ENCODE results near the gene KMT2B.

KMT2B gene

DNA sequence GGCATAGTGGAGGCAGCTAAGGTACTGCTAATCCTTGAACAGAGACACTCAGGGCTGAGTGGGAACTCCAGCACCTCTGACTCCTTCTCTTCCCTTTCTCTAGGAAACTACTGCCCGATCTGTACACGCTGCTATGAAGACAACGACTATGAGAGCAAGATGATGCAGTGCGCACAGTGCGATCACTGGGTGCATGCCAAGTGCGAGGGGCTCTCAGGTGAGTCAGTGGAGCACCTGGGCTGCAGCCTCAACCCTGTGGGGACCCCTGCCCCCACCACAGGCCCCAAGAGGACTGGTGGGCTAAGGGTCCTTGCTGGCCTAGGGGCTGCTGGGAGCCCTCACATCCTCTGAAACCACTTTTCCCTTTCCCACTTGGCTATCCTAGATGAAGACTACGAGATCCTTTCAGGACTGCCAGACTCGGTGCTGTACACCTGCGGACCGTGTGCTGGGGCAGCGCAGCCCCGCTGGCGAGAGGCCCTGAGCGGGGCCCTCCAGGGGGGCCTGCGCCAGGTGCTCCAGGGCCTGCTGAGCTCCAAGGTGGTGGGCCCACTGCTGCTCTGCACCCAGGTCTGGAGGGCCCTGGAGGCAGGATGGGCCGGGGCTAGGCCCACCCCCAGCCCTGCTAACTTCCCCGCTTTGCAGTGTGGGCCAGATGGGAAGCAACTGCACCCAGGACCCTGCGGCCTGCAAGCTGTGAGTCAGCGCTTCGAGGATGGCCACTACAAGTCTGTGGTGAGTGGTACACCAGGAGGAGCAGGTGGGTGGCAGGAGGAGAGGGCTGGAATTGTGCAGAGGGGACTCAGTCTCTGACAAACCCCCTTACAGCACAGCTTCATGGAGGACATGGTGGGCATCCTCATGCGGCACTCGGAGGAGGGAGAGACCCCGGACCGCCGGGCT lies 9.5 kb downstream of the KMT2B start:
- DNase-seq (ENCODE audit: low spot score) = no peak

DNA sequence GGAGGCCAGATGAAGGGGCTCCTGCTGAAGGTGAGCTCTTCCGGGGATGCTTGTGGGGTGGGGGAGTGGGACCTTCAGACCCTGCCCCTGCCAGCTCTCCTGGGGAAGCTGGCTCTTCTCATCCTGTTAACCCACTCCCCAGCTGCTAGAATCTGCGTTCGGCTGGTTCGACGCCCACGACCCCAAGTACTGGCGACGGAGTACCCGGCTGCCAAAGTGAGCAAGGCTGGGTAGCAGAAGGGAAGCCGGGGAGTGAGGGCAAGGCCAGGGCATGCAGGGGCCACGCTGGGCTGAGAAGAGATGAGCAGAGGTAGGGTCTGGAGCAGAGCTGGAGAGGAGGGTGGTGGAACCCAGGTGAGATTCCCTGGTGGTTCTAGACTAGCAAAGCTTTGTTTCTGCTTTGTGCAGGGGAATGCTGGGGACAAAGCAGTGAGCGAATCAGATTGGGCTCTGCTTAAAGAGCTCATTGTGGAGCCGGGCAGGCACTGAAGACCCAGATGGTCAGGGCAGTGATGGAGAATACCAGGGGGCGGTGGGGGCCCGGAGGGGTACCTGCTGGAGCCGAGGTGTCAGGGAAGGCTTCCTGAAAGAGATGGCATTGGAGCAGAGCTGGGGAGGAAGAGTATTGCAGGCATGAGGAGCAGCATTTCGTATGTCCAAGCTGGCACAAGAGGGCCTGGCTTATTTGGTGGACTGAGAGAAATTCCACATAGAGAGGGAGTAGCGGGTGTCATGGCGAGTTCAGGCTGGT lies 10.3 kb downstream of the KMT2B start:
- DNase-seq (ENCODE audit: low spot score) = no peak

DNA sequence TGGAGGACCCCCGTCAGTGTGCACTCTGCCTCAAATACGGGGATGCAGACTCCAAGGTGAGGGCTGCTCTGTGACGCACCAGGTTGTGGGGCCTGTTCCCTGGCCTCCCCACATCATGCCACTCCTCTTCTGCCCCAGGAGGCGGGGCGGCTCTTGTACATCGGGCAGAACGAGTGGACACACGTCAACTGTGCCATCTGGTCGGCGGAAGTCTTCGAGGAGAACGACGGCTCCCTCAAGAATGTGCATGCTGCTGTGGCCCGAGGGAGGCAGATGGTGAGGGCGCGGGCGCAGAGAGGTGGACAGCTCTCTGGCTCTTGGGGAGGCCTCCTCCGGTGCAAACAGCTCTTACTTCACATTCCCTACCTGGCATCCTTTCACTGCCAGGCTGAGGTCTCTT lies 11.2 kb downstream of the KMT2B start:
- DNase-seq (ENCODE audit: low spot score) = no peak

DNA sequence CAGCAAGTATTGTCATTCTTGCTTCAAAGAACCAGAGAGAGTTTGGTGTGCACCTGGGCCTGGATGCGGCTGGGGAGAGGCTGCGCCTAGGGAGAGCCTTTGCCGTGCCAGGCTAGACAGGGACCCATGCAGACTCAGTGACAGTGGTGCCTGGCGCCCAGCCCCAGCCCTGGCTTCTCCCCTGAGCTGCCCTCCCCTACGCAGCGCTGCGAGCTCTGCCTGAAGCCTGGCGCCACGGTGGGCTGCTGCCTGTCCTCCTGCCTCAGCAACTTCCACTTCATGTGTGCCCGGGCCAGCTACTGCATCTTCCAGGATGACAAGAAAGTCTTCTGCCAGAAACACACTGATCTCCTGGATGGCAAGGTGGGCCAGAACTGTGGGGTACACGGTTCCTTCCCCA lies 12.0 kb downstream of the KMT2B start:
- DNase-seq (ENCODE audit: low spot score) = no peak

DNA sequence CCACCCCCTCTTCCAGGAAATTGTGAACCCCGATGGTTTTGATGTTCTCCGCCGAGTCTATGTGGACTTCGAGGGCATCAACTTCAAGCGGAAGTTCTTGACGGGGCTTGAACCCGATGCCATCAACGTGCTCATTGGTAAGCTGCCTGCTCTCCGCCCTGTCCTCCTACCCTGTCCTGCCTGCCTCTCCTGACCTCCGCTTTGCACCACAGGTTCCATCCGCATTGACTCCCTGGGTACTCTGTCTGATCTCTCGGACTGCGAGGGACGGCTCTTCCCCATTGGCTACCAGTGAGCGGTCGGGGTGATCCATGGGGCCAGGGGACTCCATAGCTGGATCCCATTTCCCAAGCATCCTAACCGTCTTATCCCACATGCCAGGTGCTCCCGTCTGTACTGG lies 12.5 kb downstream of the KMT2B start:
- no peak for DNase-seq (ENCODE audit: low spot score)

DNA sequence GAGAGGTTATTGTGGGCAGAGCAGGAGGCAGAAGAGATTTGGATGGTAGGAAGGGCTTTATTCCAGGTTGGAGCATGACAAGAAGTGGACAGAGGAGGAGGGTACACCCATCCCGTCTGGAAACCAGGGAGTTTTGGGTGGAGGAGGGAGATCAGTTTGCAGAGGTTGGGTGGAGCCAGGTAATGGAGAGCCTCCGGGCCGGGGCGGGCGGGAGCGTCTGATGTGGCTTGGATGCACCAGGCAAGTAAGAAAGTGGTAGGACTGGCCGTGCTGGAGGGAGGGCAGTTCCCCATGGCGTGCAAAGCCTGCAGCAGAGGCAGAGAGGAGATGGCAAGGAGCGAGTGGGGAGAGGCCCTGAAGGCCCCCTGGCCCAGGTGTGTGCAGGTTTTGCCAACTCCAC lies 13.6 kb downstream of the KMT2B start:
- DNase-seq (ENCODE audit: low spot score) = no peak

DNA sequence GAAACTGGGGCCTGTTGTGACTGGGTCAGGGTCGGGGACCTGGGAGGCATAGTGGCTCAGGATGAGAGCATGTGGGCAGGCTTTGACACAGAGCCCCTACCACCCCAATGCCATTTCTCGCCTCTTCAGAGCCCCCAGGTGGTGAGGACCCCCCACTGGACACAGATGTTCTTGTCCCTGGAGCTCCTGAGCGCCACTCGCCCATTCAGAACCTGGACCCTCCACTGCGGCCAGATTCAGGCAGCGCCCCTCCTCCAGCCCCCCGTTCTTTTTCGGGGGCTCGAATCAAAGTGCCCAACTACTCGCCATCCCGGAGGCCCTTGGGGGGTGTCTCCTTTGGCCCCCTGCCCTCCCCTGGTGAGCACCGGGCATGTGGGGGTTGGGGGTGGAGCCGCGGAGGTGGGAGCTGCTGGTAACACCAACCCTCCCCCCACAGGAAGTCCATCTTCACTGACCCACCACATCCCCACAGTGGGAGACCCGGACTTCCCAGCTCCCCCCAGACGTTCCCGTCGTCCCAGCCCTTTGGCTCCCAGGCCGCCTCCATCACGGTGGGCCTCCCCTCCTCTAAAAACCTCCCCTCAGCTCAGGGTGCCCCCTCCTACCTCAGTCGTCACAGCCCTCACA lies 14.1 kb downstream of the KMT2B start:
- no peak for DNase-seq (ENCODE audit: low spot score)

DNA sequence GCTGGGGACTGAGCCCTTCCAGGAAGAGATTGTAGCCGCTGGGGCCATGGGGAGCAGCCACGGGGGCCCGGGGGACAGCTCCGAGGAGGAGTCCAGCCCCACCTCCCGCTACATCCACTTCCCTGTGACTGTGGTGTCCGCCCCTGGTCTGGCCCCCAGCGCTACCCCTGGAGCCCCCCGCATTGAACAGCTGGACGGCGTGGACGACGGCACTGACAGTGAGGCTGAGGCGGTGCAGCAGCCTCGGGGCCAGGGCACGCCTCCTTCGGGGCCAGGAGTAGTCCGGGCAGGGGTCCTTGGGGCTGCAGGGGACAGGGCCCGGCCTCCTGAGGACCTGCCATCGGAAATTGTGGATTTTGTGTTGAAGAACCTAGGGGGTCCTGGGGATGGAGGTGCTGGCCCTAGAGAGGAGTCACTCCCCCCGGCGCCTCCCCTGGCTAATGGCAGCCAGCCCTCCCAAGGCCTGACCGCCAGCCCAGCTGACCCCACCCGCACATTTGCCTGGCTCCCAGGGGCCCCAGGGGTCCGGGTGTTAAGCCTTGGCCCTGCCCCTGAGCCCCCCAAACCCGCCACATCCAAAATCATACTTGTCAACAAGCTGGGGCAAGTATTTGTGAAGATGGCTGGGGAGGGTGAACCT lies 14.9 kb downstream of the KMT2B start:
- no peak for DNase-seq (ENCODE audit: low spot score)

DNA sequence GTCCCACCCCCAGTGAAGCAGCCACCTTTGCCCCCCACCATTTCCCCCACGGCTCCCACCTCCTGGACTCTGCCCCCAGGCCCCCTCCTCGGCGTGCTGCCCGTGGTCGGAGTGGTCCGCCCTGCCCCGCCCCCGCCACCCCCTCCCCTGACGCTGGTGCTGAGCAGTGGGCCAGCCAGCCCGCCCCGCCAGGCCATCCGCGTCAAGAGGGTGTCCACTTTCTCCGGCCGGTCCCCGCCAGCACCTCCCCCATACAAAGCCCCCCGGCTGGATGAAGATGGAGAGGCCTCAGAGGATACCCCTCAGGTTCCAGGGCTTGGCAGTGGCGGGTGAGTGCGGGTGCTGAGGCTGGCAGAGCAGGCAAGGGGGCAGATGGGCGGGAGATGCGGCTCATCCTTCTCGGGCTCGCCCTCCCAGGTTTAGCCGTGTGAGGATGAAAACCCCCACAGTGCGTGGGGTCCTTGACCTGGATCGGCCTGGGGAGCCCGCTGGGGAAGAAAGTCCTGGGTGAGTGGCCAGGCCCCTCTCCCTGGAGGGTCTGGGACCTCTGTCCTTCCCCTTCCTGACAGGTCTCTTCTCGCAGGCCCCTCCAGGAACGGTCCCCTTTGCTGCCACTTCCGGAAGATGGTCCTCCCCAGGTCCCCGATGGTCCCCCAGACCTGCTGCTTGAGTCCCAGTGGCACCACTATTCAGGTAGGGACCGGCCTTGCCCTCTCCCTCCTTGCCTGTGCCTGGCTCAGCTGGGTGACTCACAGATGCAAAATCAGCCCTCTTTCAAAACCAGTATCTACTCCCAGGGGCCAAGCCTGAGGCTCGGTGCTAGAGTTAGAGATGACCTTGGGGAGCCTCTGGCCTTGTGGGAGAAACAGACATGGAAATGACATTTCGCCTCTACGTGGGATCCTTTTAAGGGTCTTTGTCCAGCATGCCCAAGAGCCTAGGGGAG lies 15.7 kb downstream of the KMT2B start:
- no peak for DNase-seq (ENCODE audit: low spot score)

DNA sequence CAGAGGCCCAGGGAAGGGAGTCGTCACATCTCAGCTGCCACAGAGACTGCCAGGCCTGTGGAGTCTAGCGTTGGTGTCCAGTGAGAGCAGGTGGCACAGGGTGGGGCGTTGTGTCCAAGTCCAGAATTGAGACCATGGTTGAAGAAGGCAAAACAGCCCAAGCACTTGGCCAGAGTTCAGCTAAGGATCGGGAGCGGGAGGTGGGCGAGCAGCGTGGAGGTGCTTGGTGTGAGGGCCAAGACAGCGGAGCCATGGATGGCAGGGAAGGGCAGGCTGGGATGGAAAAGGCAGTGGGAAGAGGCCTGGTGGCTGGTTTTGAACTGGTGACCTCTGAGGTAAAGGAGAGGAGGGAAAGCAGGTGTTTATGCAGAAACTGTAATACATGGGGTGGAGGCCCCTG lies 16.5 kb downstream of the KMT2B start:
- no peak for DNase-seq (ENCODE audit: low spot score)

DNA sequence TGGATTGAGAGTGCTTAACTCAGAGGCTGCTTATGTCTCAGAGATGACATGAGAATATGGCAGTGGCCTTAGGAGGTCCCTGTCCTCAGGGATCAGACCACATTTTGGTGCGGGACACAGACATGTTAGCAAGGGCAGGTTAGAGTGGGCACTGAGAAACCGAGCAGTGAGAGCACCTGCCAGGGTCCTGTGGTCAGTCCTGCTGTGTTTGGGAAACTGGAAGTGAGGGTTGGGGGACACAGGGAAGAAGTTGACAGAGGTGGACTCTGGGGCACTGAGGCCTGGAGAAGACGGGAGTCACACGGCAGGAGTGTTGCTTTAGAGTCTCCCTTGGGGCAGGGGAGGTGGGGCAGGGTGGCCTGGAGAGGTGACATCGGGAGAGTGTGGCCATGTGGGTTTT lies 17.1 kb downstream of the KMT2B start:
- no peak for DNase-seq (ENCODE audit: low spot score)

DNA sequence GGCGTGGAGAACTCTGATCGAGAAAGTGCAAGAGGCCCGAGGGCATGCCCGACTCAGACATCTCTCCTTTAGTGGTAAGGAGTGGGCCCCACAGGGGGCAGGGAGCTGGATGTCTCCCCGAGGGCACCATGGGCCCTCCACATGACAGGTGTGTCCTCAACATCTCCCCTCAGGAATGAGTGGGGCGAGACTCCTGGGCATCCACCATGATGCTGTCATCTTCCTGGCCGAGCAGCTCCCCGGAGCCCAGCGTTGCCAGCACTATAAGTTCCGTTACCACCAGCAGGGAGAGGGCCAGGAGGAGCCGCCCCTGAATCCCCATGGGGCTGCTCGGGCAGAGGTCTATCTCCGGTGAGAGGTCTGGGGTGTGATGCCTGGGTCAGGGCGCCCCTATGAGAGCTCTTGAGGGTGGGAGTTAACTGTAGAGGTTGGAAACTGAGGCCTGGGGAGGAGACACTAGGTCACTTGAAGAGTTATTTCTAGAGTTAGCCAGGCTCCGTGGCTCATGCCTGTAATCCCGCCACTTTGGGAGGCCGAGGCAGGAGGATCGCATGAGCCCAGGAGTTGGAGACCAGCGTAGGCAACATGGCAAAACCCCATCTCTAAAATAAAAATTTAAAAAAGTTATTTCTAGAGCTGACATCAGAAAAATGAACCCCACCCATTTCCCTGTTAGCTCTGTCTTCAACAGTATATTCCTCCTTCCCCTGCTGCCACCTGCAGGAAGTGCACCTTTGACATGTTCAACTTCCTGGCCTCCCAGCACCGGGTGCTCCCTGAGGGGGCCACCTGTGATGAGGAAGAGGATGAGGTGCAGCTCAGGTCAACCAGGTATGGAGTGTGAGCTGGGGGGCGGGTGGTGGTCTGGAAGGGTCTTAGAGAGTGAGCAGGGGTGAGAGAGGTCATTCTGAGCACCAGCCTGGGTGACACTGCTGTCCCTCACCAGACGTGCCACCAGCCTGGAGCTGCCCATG lies 19.4 kb downstream of the KMT2B start:
- DNase-seq (ENCODE audit: low spot score) = no peak

DNA sequence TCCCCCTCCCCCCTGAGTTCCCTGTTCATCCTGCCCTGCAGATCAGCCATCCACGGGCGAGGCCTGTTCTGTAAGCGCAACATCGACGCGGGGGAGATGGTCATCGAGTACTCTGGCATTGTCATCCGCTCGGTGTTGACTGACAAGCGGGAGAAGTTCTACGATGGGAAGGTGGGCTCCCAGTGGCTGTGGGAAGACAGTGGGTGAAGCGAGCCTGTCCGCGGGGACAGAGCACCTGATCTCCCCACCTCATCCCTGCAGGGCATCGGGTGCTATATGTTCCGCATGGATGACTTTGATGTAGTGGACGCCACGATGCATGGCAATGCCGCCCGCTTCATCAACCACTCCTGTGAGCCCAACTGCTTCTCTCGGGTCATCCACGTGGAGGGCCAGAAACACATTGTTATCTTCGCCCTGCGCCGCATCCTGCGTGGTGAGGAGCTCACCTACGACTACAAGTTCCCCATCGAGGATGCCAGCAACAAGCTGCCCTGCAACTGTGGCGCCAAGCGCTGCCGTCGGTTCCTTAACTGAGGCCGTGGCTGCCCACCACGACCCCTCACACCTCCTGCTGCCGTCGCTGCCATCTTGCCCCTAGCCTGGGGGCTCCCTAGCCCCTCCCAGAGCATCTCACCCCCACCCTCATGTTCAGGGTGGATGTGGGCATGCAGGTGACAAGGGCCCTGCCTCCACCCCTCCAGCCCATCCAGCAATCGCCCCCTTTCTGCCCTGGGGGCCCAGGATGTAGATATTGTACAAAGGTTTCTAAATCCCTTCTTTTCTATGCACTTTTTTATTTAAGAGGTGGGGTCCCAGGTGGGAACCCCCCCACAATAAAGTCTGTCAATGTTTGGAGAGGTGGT lies 20.5 kb downstream of the KMT2B start:
- DNase-seq (ENCODE audit: low spot score) = no peak

DNA sequence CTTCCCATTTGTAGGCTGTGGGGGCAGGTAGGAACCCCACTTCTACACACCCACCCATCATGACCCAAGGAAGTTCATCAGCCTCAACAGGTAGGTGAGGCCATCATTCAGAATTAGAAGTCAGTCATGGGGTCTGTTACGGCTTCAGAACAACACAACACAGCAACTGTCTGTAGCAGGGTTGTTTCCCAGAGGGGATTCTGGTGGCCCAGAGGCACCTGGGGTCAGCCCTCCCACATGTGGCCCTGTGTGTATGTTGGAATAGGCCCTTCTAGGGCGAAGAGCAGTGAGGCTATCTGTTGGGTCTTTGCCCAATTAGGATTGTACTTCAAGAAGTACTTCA lies 21.1 kb downstream of the KMT2B start:
- no peak for DNase-seq (ENCODE audit: low spot score)

DNA sequence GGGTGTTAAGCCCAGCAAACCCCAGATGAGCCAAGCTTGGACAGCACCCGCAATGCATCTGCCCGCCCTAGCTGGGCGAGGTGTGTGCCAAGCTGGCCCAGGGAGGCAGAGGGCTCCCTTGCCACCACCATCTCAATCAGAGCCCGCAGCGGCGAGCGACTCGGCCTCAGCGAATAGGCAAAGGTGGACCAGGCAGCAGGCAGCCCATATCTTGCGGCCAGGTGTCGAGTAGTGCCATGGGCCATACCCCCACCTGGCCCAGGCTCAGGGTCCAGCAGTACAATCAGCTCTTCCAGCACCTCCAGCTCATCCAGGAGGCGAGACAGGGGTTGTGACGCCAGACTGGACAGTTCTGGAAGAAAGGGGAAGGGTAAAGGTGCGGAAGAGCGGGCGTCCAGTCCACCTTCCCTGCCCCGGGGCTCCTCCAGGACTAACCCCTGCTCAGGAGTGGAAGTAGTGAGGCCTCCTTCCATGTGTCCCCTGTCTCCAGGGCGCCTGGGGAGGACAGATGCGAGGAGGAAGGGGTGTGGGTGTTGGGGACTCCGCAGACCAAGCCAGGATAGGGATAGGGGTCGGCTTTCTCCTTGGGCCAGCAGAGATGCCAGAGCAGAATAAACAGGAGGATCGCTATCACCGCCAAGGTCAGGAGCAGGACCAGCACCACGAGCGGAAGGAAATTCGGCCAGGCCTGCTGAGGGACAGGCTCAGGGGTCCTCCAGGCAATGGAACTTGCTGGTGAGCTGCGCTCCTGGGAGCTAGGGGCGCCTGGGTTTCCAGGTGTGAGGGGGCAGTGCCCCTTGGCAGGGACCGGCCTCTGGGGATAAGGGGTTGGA lies 21.7 kb downstream of the KMT2B start:
- DNase-seq (ENCODE audit: low spot score) = no peak

DNA sequence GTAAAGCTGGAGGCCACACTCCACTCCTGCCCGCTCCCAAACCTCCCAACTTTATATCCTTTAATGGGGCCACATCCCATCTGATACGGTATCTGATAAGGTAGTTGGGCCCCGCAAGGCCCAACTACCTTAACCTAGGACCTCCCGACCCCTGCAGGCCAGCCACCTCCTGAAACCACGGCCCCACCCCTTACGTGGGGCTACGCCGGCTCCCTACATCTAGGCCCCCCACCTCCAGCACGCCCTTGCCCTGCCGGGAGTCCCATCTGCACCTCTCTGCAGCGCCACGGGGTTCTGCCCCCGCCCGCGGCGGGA lies 22.3 kb downstream of the KMT2B start:
- DNase-seq (ENCODE audit: low spot score) = no peak

DNA sequence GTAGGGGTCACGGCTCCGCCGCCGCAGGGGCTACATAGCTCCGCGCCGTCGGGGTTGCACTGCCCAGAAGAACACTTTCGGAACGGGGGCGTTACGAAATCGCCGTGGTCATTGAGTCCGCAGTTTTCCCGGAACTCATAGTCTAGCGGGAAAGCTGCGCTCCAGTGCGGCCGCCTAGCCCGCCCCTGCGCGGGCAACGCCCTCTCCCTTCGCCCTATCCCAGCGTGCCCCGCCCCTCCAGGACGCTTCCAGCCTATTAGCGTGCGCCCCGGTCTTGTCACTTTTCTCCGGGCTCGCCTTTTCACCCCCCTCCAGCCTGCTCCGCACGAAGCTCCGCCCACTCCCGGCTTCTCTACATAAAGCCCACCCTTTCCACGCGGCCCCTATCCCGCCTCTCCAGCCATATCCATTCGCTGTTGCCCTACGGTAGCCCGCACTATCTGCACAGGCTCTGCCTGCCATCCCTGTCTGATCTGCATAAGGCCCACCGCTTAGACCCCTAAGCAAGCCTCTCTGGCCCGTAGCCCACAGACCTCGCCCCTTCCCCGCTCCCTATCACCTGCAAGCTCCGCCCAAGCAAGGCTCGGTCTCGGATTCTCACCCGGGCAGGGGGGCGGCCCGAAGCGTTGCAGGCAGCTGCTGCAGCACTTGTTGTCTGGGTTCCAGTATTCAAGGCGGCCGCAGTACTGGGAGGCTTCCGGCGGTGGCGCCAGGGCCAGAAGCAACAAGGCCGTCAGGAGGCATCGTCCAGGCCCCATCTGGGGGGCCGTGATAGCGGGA lies 22.8 kb downstream of the KMT2B start:
- peak; percentile 100 for DNase-seq (ENCODE audit: low spot score)

DNA sequence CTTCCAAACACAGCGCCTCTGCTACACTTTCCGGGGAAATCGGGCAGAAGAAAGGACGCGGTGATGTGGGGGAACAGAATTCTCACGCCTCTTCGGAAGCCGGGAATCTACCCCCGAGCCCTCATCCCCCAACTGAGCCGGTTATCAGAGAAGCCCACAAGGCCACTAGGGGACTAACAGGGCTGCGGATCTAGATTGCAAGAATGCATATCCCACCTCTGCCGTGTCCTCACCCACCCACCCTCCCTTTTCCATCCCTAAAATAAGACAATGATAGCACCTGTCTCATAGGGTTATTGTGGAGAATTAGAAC lies 23.4 kb downstream of the KMT2B start:
- DNase-seq (ENCODE audit: low spot score) = no peak
